Mesothelial cell of epicardium (in vitro differentiated cells): ENCODE measurements around the gene MGAT5. TPM values are rescaled to one million over a fixed set of nuclear protein-coding genes. Genes with fewer than 3 reads are reported as not detected.

ENCODE experiments used
- DNase-seq, 2 experiments: peaks; one replicate each; pipeline ENCODE4 v3.0.0; 2021; ENCODE audit warnings: low spot score in 2 of 2; ENCODE audit not compliant: unreplicated experiment in 2 of 2
- H3K27ac Mint-ChIP-seq: 2 replicates; pipeline ENCODE4 v1.8.0; 2021; ENCODE audit warnings: mixed read lengths
- H3K27me3 Mint-ChIP-seq: 2 replicates; pipeline ENCODE4 v1.8.0; 2021; ENCODE audit warnings: low read depth, mixed read lengths
- H3K36me3 Mint-ChIP-seq: 2 replicates; pipeline ENCODE4 v1.8.0; 2021; ENCODE audit warnings: mixed read lengths
- H3K4me1 Mint-ChIP-seq: 2 replicates; pipeline ENCODE4 v1.8.0; 2021; ENCODE audit warnings: mixed read lengths
- H3K4me3 Mint-ChIP-seq: 2 replicates; pipeline ENCODE4 v1.8.0; 2021; ENCODE audit warnings: mild to moderate bottlenecking, moderate library complexity, mixed read lengths
- H3K9me3 Mint-ChIP-seq: 2 replicates; pipeline ENCODE4 v1.8.0; 2021; ENCODE audit warnings: mixed read lengths
- CTCF ChIP-seq: fragments of 200-600 bp; sonication (generic); IDR thresholded peaks from one replicate; pipeline ENCODE4 v1.5.0; 2021; ENCODE audit warnings: antibody characterized with exemption; ENCODE audit not compliant: unreplicated experiment
- total RNA-seq: library from RNA; stranded (reverse); gene quantifications from 3 replicates; pipeline ENCODE4 v1.2.1, GENCODE V29; 2021

Gene MGAT5
- total RNA-seq, 1 donor from 2014 or later, result 41.1 TPM

- Mint-ChIP-seq H3K27ac (no peak overlapping the region), H3K9me3 (peaks cover 9% of the 10 kb centered on the region), H3K27me3 (no peaks in the 10 kb centered on the region), H3K4me1 (peaks cover 10% of the 10 kb centered on the region), H3K4me3 (no peak overlapping the region), H3K36me3 (peaks cover 8% of the 10 kb centered on the region)
- no peak for TF ChIP-seq CTCF
- DNase-seq, result no peak
Observed at GRCh38 chr2:134335601-134336000, 81.7 kb downstream of the MGAT5 start.

GRCh38 chr2:134336352-134336751 lies 82.5 kb downstream of the MGAT5 start:
- H3K9me3 Mint-ChIP-seq, result peaks cover 4% of the 10 kb centered on the region
- no peak overlapping the region for H3K27ac Mint-ChIP-seq
- no peaks in the 10 kb centered on the region for H3K27me3 Mint-ChIP-seq
- TF ChIP-seq CTCF, result no peak
- no peak for DNase-seq
- peaks cover 10% of the 10 kb centered on the region for H3K4me1 Mint-ChIP-seq
- H3K4me3 Mint-ChIP-seq, result no peak overlapping the region
- H3K36me3 Mint-ChIP-seq, result peaks cover 4% of the 10 kb centered on the region

GRCh38 chr2:134336921-134337320 lies 83.0 kb downstream of the MGAT5 start:
- no peaks in the 10 kb centered on the region for H3K36me3 Mint-ChIP-seq
- H3K9me3 Mint-ChIP-seq, result no peaks in the 10 kb centered on the region

GRCh38 chr2:134337631-134338030 lies 83.8 kb downstream of the MGAT5 start:
- Mint-ChIP-seq H3K27me3 (no peaks in the 10 kb centered on the region), H3K4me1 (peaks cover 10% of the 10 kb centered on the region), H3K36me3 (no peaks in the 10 kb centered on the region), H3K9me3 (no peaks in the 10 kb centered on the region), H3K4me3 (no peak overlapping the region), H3K27ac (no peak overlapping the region)
- TF ChIP-seq CTCF, result no peak
- DNase-seq, result no peak

More at GRCh38 chr2:134336921-134337320, 83.0 kb downstream of the MGAT5 start:
- DNase-seq, result no peak
- no peak for TF ChIP-seq CTCF
- H3K27me3 Mint-ChIP-seq, result no peaks in the 10 kb centered on the region
- no peak overlapping the region for H3K4me3 Mint-ChIP-seq
- peaks cover 10% of the 10 kb centered on the region for H3K4me1 Mint-ChIP-seq
- no peak overlapping the region for H3K27ac Mint-ChIP-seq

GRCh38 chr2:134338208-134338607 lies 84.3 kb downstream of the MGAT5 start:
- no peak for DNase-seq
- no peaks in the 10 kb centered on the region for H3K9me3 Mint-ChIP-seq
- no peak overlapping the region for H3K4me3 Mint-ChIP-seq
- peaks cover 10% of the 10 kb centered on the region for H3K4me1 Mint-ChIP-seq
- H3K27me3 Mint-ChIP-seq, result no peaks in the 10 kb centered on the region
- H3K27ac Mint-ChIP-seq, result no peak overlapping the region
- no peaks in the 10 kb centered on the region for H3K36me3 Mint-ChIP-seq
- no peak for TF ChIP-seq CTCF

GRCh38 chr2:134341476-134341875 lies 87.6 kb downstream of the MGAT5 start:
- H3K27me3 Mint-ChIP-seq, result no peaks in the 10 kb centered on the region
- H3K36me3 Mint-ChIP-seq, result peaks cover 7% of the 10 kb centered on the region
- no peaks in the 10 kb centered on the region for H3K9me3 Mint-ChIP-seq
- H3K4me3 Mint-ChIP-seq, result no peak overlapping the region
- no peak overlapping the region for H3K27ac Mint-ChIP-seq
- TF ChIP-seq CTCF, result no peak
- DNase-seq, result no peak
- H3K4me1 Mint-ChIP-seq, result no peaks in the 10 kb centered on the region
